SK-N-MC (cell line): ENCODE data around the gene OR7G1.

Source experiments
- DNase-seq: peaks from one replicate; pipeline ENCODE4 v3.0.0-alpha.2; 2011; ENCODE audit warnings: low read depth, low spot score
- H3K27ac ChIP-seq: fragments of 200-600 bp; sonication (generic); 2 replicates; pipeline ENCODE4 v1.5.1; 2016; ENCODE audit warnings: mixed run types
- H3K36me3 ChIP-seq: fragments of 200-600 bp; sonication (generic); 2 replicates; pipeline ENCODE4 v1.6.1; 2017; ENCODE audit warnings: antibody characterized with exemption, low read length, mixed read lengths; ENCODE audit not compliant: insufficient read depth
- H3K4me3 ChIP-seq: fragments of 200-600 bp; sonication (generic); 2 replicates; pipeline ENCODE4 v1.5.1; 2016
- H3K9ac ChIP-seq: fragments of 200-600 bp; sonication (generic); 2 replicates; pipeline ENCODE4 v1.8.0; 2017; ENCODE audit warnings: mixed run types, mixed read lengths; ENCODE audit not compliant: insufficient read length
- H3K9me3 ChIP-seq: fragments of 200-600 bp; sonication (generic); 2 replicates; pipeline ENCODE4 v1.6.1; 2017; ENCODE audit warnings: low read depth, mild to moderate bottlenecking, antibody characterized with exemption, low read length, moderate library complexity, mixed read lengths
- EZH2 ChIP-seq: fragments of 200-600 bp; sonication (generic); IDR thresholded peaks from one replicate; pipeline ENCODE4 v1.6.1; 2017; ENCODE audit warnings: antibody characterized with exemption
- FOXP2 ChIP-seq: optimal IDR thresholded peaks from 2 replicates; pipeline ENCODE3; 2011; ENCODE audit warnings: mild to moderate bottlenecking, moderate library complexity; ENCODE audit not compliant: insufficient read depth; ENCODE audit errors: extremely low read length, control extremely low read depth
- POLR2AphosphoS5 ChIP-seq: IDR thresholded peaks from 2 replicates; pipeline ENCODE4 v1.6.1; 2012; ENCODE audit warnings: mild to moderate bottlenecking, low read depth, low read length, borderline replicate concordance

The OR7G1 gene, protein sequence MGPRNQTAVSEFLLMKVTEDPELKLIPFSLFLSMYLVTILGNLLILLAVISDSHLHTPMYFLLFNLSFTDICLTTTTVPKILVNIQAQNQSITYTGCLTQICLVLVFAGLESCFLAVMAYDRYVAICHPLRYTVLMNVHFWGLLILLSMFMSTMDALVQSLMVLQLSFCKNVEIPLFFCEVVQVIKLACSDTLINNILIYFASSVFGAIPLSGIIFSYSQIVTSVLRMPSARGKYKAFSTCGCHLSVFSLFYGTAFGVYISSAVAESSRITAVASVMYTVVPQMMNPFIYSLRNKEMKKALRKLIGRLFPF

DNA sequence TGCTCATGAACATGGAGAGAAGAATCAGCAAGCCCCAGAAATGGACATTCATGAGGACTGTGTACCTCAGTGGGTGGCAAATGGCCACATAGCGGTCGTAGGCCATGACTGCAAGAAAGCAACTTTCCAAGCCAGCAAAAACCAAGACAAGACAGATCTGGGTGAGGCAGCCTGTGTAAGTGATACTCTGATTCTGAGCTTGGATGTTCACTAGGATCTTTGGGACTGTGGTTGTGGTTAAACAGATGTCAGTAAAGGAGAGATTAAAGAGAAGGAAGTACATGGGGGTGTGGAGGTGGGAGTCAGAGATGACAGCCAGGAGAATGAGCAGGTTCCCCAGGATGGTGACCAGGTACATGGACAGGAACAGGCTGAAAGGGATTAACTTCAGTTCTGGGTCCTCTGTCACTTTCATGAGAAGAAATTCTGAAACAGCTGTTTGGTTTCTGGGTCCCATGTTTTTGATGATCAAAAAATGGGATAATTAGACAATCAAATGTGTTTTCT lies at the start of gene OR7G1:
OR7G1 (minus strand) TSS at position 457 of the 507 bp plus-strand sequence; CDS start at position 457, 0 bp downstream.
- H3K9ac ChIP-seq = no peak within 1 kb of the TSS
- TF ChIP-seq EZH2 (no peak), POLR2AphosphoS5 (no peak), FOXP2 (no peak)
- DNase-seq = no peak
- H3K27ac ChIP-seq = no peak within 1 kb of the TSS
- no peak within 1 kb of the TSS for H3K4me3 ChIP-seq
- no peaks in the 10 kb centered on the region for H3K9me3 ChIP-seq
- H3K36me3 ChIP-seq = no peaks in the 10 kb centered on the region

DNA sequence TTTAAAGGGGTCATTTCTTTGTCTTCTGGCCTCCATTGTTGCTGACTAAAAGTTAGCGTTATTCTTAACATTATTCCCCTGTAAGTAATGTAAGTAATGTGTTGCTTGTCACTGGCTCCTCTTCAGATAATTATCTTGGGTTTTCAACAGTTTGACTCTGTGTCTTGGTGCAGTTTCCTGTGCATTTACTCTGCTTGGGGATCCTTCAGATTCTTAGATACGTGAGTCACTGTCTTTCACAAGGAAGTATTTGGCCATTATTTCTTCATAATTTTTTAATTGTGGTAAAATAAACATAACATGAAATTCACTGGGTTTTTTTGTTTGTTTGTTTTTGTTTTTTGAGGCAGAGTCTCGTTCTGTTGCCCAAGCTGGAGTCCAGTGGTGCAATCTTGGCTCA lies 49.7 kb upstream of the OR7G1 start:
- no peak overlapping the region for H3K9ac ChIP-seq
- no peak overlapping the region for H3K4me3 ChIP-seq
- DNase-seq = no peak
- no peak overlapping the region for H3K27ac ChIP-seq
- TF ChIP-seq FOXP2 (no peak), POLR2AphosphoS5 (no peak)
- peaks cover 10% of the 10 kb centered on the region; the same call in 1 of the 2 replicates for H3K9me3 ChIP-seq
- peaks cover 53% of the 10 kb centered on the region for H3K36me3 ChIP-seq

GRCh38 chr19:9161427-9161826 lies 45.9 kb upstream of the OR7G1 start:
- Histone ChIP-seq H3K36me3 (peaks cover 88% of the 10 kb centered on the region), H3K27ac (no peak overlapping the region), H3K9ac (no peak overlapping the region), H3K4me3 (no peak overlapping the region), H3K9me3 (peaks cover 28% of the 10 kb centered on the region; the same call in 1 of the 2 replicates)
- no peak for DNase-seq
- no peak for TF ChIP-seq FOXP2
- no peak for TF ChIP-seq POLR2AphosphoS5
- TF ChIP-seq EZH2 = no peak

DNA sequence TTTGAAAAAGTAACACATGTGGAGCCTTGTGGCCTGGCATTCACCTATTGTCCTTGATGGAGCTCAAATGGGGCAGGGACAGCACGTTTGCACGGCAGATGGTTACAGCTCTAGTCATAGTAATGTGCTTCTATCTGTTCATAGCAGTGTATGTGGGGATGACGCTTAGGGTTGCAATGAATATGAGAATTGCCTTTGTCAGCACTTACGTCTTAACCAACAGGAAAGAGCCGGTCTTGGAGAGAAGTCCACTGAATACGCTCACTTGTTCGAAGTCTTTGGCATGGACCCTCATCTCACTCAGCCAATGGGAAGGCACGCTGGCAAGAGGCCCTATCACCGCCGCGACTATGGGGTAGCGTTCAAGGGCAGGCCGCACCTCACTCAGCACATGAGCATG lies 44.3 kb upstream of the OR7G1 start:
- Histone ChIP-seq H3K4me3 (no peak overlapping the region), H3K36me3 (peaks cover 97% of the 10 kb centered on the region), H3K9ac (no peak overlapping the region), H3K27ac (no peak overlapping the region), H3K9me3 (peaks cover 29% of the 10 kb centered on the region; the same call in 1 of the 2 replicates)
- TF ChIP-seq EZH2 = no peak
- no peak for TF ChIP-seq FOXP2
- no peak for DNase-seq

GRCh38 chr19:9156304-9156703 lies 40.7 kb upstream of the OR7G1 start:
- Histone ChIP-seq H3K36me3 (peaks cover 97% of the 10 kb centered on the region), H3K4me3 (no peak overlapping the region), H3K27ac (no peak overlapping the region), H3K9me3 (peaks cover 37% of the 10 kb centered on the region), H3K9ac (no peak overlapping the region)
- TF ChIP-seq POLR2AphosphoS5 (no peak), FOXP2 (no peak)
- no peak for DNase-seq

GRCh38 chr19:9155591-9155990 lies 40.0 kb upstream of the OR7G1 start:
- TF ChIP-seq POLR2AphosphoS5 (no peak), EZH2 (no peak), FOXP2 (no peak)
- no peak overlapping the region for H3K9ac ChIP-seq
- peaks cover 97% of the 10 kb centered on the region for H3K36me3 ChIP-seq
- DNase-seq = no peak
- peaks cover 34% of the 10 kb centered on the region for H3K9me3 ChIP-seq
- no peak overlapping the region for H3K4me3 ChIP-seq
- no peak overlapping the region for H3K27ac ChIP-seq

GRCh38 chr19:9151367-9151766 lies 35.8 kb upstream of the OR7G1 start:
- Histone ChIP-seq H3K9ac (no peak overlapping the region), H3K27ac (no peak overlapping the region), H3K4me3 (no peak overlapping the region), H3K36me3 (peaks cover 91% of the 10 kb centered on the region), H3K9me3 (peaks cover 32% of the 10 kb centered on the region)
- DNase-seq = no peak
- TF ChIP-seq POLR2AphosphoS5 (no peak), FOXP2 (no peak), EZH2 (no peak)

DNA sequence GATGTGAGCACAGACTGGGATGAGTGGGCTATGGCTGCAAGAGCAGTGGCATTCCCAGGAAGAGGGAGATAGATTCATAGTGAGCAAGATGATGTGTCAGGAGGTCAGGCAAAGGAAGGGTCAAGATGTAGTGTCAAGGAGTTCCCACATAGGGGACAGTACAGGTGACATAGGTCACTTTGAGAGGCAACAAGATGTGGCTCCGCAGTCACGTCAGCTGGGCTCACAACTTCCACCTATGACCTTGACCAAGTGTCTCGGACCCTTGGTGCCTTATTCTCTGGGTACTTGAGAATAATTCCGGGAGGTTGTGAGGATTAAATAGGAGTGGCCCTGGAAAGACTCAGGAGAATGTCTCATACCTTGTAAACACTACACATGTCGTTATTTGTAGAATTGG lies 35.1 kb upstream of the OR7G1 start:
- peaks cover 87% of the 10 kb centered on the region for H3K36me3 ChIP-seq
- no peak overlapping the region for H3K27ac ChIP-seq
- peaks cover 32% of the 10 kb centered on the region for H3K9me3 ChIP-seq

DNA sequence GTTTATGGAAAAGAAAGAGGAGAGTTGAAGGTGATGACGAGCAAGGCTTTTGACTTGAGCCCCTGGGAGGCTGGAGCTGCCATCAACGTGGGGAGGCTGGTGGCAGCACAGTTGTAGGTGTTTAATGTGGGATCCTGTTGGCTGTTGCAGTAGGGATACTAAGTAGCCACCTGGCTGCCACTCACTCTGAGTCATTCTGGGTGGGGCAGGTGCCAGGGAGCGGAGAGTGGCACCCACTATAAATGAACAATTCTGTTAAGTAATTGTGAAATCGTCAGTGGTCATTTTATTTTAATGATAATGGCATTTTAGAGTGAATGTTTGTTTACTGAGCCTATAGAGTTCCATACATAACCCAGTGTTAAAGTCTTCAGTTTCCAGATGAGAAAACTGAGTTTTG lies 34.4 kb upstream of the OR7G1 start:
- no peak for TF ChIP-seq POLR2AphosphoS5
- TF ChIP-seq EZH2 = no peak
- TF ChIP-seq FOXP2 = no peak
- H3K4me3 ChIP-seq = no peak overlapping the region
- DNase-seq = no peak
- H3K27ac ChIP-seq = no peak overlapping the region
- peaks cover 87% of the 10 kb centered on the region for H3K36me3 ChIP-seq
- H3K9ac ChIP-seq = no peak overlapping the region
- peaks cover 38% of the 10 kb centered on the region for H3K9me3 ChIP-seq

More for the DNA sequence above, 35.1 kb upstream of the OR7G1 start:
- no peak for DNase-seq
- Histone ChIP-seq H3K9ac (no peak overlapping the region), H3K4me3 (no peak overlapping the region)
- TF ChIP-seq EZH2 = no peak
- TF ChIP-seq FOXP2 = no peak
- TF ChIP-seq POLR2AphosphoS5 = no peak
